ENCODE data around the gene PRDX4.

Gene PRDX4

DNA sequence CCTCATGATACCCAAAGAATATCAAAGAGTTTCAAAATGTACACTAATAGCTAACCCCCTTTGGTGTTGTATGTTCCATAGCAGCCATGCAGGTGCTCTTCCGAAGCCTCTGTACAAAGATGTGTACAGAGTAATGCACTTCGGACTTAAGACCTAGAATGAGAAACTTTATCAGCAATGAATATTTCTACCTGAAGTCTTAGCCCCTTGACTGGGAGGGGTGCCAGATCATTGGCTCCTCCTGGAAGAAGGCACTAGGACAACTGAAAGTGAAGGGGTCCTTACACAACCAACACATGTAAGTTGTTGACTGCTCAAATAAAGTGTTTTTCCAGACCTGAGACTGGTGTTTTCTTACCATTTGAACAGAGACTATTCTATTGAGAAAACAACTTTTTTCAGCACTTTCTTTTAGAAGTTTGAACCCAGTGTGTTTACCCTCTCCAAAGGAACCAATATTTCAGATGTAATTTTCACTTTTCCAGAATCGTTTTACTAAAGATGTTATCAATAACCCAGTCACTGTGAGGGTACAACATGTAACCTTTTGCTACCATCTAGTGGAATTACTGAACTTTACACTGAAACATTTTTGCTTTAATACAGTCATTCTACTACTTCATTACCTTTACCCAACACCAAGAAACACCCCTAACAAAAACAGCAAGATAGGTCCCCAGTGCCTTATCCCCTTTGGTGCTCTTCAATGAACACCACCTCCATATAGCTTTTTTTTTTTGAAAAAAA, 33.3 kb upstream of the PRDX4 start:
- DNase-seq, result no peak
- Histone ChIP-seq H3K4me2 (ENCODE audit: low read depth, low read length) (no peak overlapping the region), H3K9me3 (replicated peaks; ENCODE audit: insufficient read depth, low read length) (no peaks in the 10 kb centered on the region), H3K4me3 (ENCODE audit: low read length) (no peak overlapping the region), H3K27ac (ENCODE audit: low read length) (no peak overlapping the region), H3K9me2 (replicated peaks; ENCODE audit: insufficient read depth, low read length) (no peaks in the 10 kb centered on the region), H3K79me2 (ENCODE audit: low read length) (no peaks in the 10 kb centered on the region), H3K9ac (ENCODE audit: low read length) (no peak overlapping the region), H3K36me3 (replicated peaks; ENCODE audit: insufficient read depth, low read length) (no peaks in the 10 kb centered on the region), H3F3A (ENCODE audit: insufficient read depth, low read length) (no peaks in the 10 kb centered on the region), H3K4me1 (ENCODE audit: low read length) (no peaks in the 10 kb centered on the region), H2AFZ (ENCODE audit: low read length) (no peak overlapping the region), H3K27me3 (replicated peaks; ENCODE audit: insufficient read depth, low read length) (no peaks in the 10 kb centered on the region), H4K20me1 (ENCODE audit: insufficient read depth, low read length) (no peaks in the 10 kb centered on the region)
- TF ChIP-seq EZH2 (optimal IDR thresholded peaks at IDR 0.05; ENCODE audit: low read depth, low read length) (no peak), EZH2phosphoT487 (IDR thresholded peaks at IDR 0.05; ENCODE audit: low read length) (no peak)
- TF ChIP-seq, protein P1, sequence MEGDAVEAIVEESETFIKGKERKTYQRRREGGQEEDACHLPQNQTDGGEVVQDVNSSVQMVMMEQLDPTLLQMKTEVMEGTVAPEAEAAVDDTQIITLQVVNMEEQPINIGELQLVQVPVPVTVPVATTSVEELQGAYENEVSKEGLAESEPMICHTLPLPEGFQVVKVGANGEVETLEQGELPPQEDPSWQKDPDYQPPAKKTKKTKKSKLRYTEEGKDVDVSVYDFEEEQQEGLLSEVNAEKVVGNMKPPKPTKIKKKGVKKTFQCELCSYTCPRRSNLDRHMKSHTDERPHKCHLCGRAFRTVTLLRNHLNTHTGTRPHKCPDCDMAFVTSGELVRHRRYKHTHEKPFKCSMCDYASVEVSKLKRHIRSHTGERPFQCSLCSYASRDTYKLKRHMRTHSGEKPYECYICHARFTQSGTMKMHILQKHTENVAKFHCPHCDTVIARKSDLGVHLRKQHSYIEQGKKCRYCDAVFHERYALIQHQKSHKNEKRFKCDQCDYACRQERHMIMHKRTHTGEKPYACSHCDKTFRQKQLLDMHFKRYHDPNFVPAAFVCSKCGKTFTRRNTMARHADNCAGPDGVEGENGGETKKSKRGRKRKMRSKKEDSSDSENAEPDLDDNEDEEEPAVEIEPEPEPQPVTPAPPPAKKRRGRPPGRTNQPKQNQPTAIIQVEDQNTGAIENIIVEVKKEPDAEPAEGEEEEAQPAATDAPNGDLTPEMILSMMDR (IDR thresholded peaks at IDR 0.05; ENCODE audit: low read length), result no peak

GRCh38 chrX:23637187-23637586, 30.1 kb upstream of the PRDX4 start:
- Histone ChIP-seq H3F3A (ENCODE audit: insufficient read depth, low read length) (no peaks in the 10 kb centered on the region), H3K36me3 (replicated peaks; ENCODE audit: insufficient read depth, low read length) (no peaks in the 10 kb centered on the region), H3K4me2 (ENCODE audit: low read depth, low read length) (no peak overlapping the region), H4K20me1 (ENCODE audit: insufficient read depth, low read length) (no peaks in the 10 kb centered on the region), H3K27ac (ENCODE audit: low read length) (no peak overlapping the region), H3K9ac (ENCODE audit: low read length) (no peak overlapping the region), H3K4me1 (ENCODE audit: low read length) (no peaks in the 10 kb centered on the region), H3K9me2 (replicated peaks; ENCODE audit: insufficient read depth, low read length) (no peaks in the 10 kb centered on the region), H3K79me2 (ENCODE audit: low read length) (no peaks in the 10 kb centered on the region), H3K9me3 (replicated peaks; ENCODE audit: insufficient read depth, low read length) (no peaks in the 10 kb centered on the region), H3K27me3 (replicated peaks; ENCODE audit: insufficient read depth, low read length) (no peaks in the 10 kb centered on the region), H2AFZ (ENCODE audit: low read length) (no peak overlapping the region), H3K4me3 (ENCODE audit: low read length) (no peak overlapping the region)
- no peak for DNase-seq
- TF ChIP-seq EZH2phosphoT487 (IDR thresholded peaks at IDR 0.05; ENCODE audit: low read length), result no peak
- no peak for TF ChIP-seq EZH2 (optimal IDR thresholded peaks at IDR 0.05; ENCODE audit: low read depth, low read length)
- TF ChIP-seq, protein P1 (IDR thresholded peaks at IDR 0.05; ENCODE audit: low read length), result no peak

DNA sequence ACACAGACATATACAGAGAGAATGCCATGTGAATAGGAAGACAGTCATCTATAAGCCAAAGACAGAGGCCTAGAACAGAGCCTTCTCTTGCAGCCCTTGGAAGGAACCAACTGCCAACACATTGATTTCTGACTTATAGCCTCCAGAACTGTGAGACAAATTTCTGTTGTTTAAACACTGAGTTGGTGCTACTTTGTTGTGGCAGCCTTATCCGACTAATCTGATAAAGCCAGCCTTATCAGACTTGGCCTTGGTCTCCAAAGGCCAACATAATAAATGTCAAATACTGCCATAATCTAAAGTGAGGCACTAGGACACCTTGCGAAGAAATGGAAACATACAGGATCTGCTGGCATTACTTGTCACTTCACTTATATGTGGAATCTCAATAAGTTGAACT, 24.3 kb upstream of the PRDX4 start:
- Histone ChIP-seq H3K9ac (ENCODE audit: low read length) (no peak overlapping the region), H3K79me2 (ENCODE audit: low read length) (no peaks in the 10 kb centered on the region), H4K20me1 (ENCODE audit: insufficient read depth, low read length) (no peaks in the 10 kb centered on the region), H3K27ac (ENCODE audit: low read length) (no peak overlapping the region), H3K9me3 (replicated peaks; ENCODE audit: insufficient read depth, low read length) (no peaks in the 10 kb centered on the region), H3K4me3 (ENCODE audit: low read length) (no peak overlapping the region), H3K27me3 (replicated peaks; ENCODE audit: insufficient read depth, low read length) (no peaks in the 10 kb centered on the region), H3K4me2 (ENCODE audit: low read depth, low read length) (no peak overlapping the region), H3K9me2 (replicated peaks; ENCODE audit: insufficient read depth, low read length) (no peaks in the 10 kb centered on the region), H3F3A (ENCODE audit: insufficient read depth, low read length) (no peaks in the 10 kb centered on the region), H3K36me3 (replicated peaks; ENCODE audit: insufficient read depth, low read length) (no peaks in the 10 kb centered on the region), H3K4me1 (ENCODE audit: low read length) (no peaks in the 10 kb centered on the region), H2AFZ (ENCODE audit: low read length) (no peak overlapping the region)
- no peak for TF ChIP-seq EZH2phosphoT487 (IDR thresholded peaks at IDR 0.05; ENCODE audit: low read length)
- no peak for TF ChIP-seq EZH2 (optimal IDR thresholded peaks at IDR 0.05; ENCODE audit: low read depth, low read length)
- TF ChIP-seq, protein P1 (IDR thresholded peaks at IDR 0.05; ENCODE audit: low read length), result no peak
- DNase-seq, result no peak
